Ascending aorta (tissue), 2 donors: ENCODE results near the gene LENG9. TPM values are rescaled to one million over a fixed set of nuclear protein-coding genes. Genes with fewer than 3 reads are reported as not detected.

ENCODE experiments used
- DNase-seq, 2 donors: peaks; one replicate each; pipeline ENCODE4 v3.0.0-alpha.2; 2019; ENCODE audit warnings: low spot score in 2 of 2
- H3K27ac ChIP-seq, 2 donors: fragments of 200-600 bp; sonication (generic); one replicate each; pipeline ENCODE4 v1.5.1; 2016 to 2017; ENCODE audit warnings: mild to moderate bottlenecking in 1 of 2
- H3K27me3 ChIP-seq: fragments of 200-600 bp; sonication (generic); one replicate; pipeline ENCODE4 v1.5.1; 2017
- H3K36me3 ChIP-seq, 2 donors: fragments of 200-600 bp; sonication (generic); one replicate each; pipeline ENCODE4 v1.5.1; 2016
- H3K4me1 ChIP-seq, 2 donors: fragments of 200-600 bp; sonication (generic); one replicate each; pipeline ENCODE4 v1.5.1; 2016 to 2017; ENCODE audit warnings: mild to moderate bottlenecking in 1 of 2
- H3K4me3 ChIP-seq, 2 donors: fragments of 200-600 bp; sonication (generic); one replicate each; pipeline ENCODE4 v1.5.1; 2016 to 2017; ENCODE audit warnings: mild to moderate bottlenecking in 1 of 2
- H3K9me3 ChIP-seq, 2 donors: fragments of 200-600 bp; sonication (generic); one replicate each; pipeline ENCODE4 v1.5.1; 2016
- CTCF ChIP-seq, 3 experiments: fragments of 200-600 bp in 2 of 3; fragments of 450-650 bp in 1 of 3; sonication (generic) in 2 of 3; IDR thresholded peaks; one replicate each; pipeline ENCODE4 v1.5.1; 2016 to 2019; ENCODE audit warnings: antibody characterized with exemption in 3 of 3, mild to moderate bottlenecking in 1 of 3, moderate library complexity in 1 of 3
- intact Hi-C: fragments of 100-400 bp; cut with DNase I; formaldehyde crosslinking; loops from one replicate; pipeline ENCODE4 v1.15.1; 2023
- total RNA-seq: library from RNA; depleted of rRNA; stranded (reverse); fragments of >200 nt; gene quantifications from one replicate; pipeline ENCODE4 v1.1.0, GENCODE V29; 2016

LENG9 gene
- total RNA-seq, 1 donor from 2014 or later, result 10.1 TPM

DNA sequence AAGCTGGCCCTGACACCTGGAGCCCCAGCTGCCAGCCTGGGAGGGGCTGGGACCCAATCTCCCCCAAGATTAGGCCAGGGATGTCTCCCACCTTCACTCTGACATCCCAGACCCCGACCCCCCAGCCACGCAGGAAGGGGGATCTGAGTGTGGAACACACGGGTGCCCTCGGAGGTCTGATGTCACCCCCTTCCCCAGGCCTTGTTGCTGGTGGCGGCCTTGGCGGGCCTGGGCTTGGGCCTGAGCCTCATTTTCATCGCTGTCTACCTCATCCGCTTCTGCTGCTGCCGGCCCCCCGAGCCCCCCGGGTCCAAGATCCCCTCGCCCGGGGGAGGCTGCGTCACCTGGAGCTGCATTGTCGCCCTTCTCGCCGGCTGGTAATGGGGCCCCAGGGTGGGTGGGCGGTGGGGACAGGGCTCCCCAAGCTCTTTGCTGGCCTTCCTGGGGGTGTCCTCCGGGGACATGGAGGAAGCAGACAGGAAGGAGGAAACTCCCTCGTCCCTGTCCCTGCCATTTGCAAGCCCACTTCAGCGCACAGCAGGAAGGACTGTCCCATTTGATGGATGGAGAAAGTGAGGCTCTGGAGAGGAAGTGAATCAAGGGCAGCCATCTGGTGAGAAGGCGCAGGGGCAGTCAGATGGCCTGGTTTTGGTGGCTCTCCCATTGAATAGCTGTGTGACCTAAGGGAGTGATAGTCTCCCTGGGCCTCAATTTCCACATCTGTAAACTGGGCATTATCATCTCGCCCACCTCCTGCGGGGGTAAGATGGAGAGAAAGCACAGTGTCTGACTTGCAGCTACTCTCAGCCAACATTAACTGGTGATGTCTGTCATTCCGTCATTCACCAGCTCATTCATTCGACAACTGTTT lies 44.4 kb downstream of the LENG9 start:
- no peak overlapping the region for H3K4me3 ChIP-seq
- DNase-seq, result no peak
- H3K4me1 ChIP-seq, result peaks cover 0 to 3% of the 10 kb centered on the region in 2 donors
- intact Hi-C loops, result no loop called here
- no peak for TF ChIP-seq CTCF (IDR thresholded peaks at IDR 0.05)
- H3K36me3 ChIP-seq, result no peaks in the 10 kb centered on the region
- H3K27me3 ChIP-seq, result peaks cover 18% of the 10 kb centered on the region
- H3K27ac ChIP-seq, result no peak overlapping the region
- no peaks in the 10 kb centered on the region for H3K9me3 ChIP-seq

DNA sequence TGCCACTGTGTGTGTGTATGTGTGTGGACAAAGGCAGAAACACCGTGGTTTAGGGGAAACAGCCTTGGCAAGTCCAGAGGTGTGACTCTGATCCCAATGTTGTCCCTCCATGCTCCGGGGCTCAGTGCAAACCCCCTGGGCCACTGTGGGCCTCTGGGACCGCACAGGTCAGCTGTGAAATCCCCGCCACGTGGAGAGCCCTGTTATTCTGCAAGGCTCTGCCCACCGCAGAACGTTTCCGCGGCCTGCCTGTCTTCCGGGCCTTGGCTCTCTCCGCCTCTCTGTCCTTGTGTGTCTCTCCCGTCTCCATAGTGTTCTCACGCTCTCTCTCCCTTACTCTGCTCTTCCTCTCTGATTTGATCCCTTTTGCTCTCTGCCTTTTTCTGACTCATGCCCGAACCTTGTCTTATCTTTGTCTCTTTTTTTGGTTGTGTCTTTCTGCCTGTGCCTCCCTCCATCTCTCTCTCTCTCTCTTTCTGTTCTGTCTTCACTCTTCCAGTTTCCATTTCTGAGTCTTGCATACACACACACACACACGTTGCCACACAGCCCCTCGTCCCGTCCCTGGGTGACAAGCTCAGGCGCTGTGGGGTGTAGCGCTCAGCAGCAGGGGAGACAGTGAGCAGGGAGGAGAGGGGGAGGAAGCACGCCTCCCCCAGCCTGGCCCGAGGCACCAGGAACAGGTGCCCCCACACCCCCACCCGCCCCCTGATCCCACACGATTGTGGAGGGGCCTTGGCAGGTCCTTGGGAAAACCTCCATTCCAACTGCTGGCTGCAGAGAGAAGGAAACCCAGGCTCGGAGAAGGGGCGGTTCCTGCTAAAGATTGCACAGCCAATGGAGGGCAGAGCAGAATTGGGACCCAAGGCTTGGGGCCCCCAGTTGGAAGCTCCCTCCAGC lies 45.3 kb downstream of the LENG9 start:
- TF ChIP-seq CTCF (IDR thresholded peaks at IDR 0.05), result no peak
- DNase-seq, result no peak
- Histone ChIP-seq H3K9me3 (no peaks in the 10 kb centered on the region), H3K4me1 (peaks cover 0 to 3% of the 10 kb centered on the region in 2 donors), H3K36me3 (no peaks in the 10 kb centered on the region), H3K27me3 (peaks cover 18% of the 10 kb centered on the region), H3K27ac (no peak overlapping the region), H3K4me3 (no peak overlapping the region)
- intact Hi-C loops, result no loop called here

GRCh38 chr19:54416695-54417491 lies 46.7 kb downstream of the LENG9 start:
- Histone ChIP-seq H3K4me1 (peaks cover 0 to 3% of the 10 kb centered on the region in 2 donors), H3K27ac (no peak overlapping the region), H3K27me3 (peaks cover 18% of the 10 kb centered on the region), H3K36me3 (no peaks in the 10 kb centered on the region), H3K4me3 (no peak overlapping the region), H3K9me3 (no peaks in the 10 kb centered on the region)
- no peak for DNase-seq
- no peak for TF ChIP-seq CTCF (IDR thresholded peaks at IDR 0.05)
- intact Hi-C loops, result no loop called here

DNA sequence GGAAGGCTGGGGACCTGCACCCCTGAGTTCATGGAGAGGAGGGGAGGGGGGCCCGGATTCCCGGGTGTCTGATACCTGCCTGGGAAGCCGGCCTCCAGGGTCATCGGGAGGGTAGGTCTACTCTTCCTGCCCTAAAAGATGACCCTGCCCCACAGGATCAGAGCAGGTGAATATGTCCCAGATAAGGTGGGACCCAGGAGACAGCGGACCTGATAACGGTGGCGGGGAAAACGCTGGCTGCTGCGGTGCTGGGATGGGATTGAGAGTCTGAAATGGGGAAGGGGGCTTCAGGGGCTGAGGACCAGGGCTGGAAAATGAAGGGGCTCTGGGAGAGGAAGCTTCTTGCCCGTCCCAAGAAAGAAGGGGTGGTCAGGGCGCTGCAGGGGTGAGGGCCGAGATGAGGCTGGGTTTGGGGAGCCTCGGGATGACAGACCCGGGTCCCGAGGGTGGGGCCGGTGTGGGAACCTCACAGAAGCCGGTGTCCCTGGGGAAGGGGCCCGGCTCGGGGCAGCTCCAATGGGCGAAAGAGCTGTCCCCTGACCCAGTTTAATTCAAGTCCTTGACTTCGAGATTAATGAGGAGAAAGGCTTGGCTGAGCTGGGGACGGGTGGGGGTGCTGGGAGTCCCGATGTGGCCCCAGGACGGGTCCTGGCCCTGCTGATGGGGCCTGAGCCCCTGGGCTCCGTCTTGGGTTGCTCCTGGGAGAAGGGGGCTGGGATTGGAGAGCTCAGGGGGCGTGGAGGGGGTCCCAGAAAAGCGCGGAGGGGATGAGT lies 47.5 kb downstream of the LENG9 start:
- H3K27me3 ChIP-seq, result peaks cover 18% of the 10 kb centered on the region
- H3K4me3 ChIP-seq, result no peak overlapping the region
- no peak for TF ChIP-seq CTCF (IDR thresholded peaks at IDR 0.05)
- peaks cover 0 to 3% of the 10 kb centered on the region in 2 donors for H3K4me1 ChIP-seq
- no peaks in the 10 kb centered on the region for H3K9me3 ChIP-seq
- H3K27ac ChIP-seq, result no peak overlapping the region
- DNase-seq, result no peak
- intact Hi-C loops, result no loop called here
- no peaks in the 10 kb centered on the region for H3K36me3 ChIP-seq
